SK-N-SH (cell line): ENCODE results near the gene MORC2.

Experiments used
- CHD2 ChIP-seq: fragments of 150-350 bp; IDR thresholded peaks from 2 replicates; pipeline ENCODE4 v1.6.1; 2018; ENCODE audit warnings: low read length; ENCODE audit not compliant: partially characterized antibody
- CTCF ChIP-seq: fragments of 200-600 bp; sonication (generic); IDR thresholded peaks from 2 replicates; pipeline ENCODE4 v1.6.1; 2017; ENCODE audit warnings: antibody characterized with exemption, mild to moderate bottlenecking, moderate library complexity
- GATA2 ChIP-seq: sonication (generic); formaldehyde crosslinking; IDR thresholded peaks from 2 replicates; pipeline ENCODE4 v1.5.0; 2020; ENCODE audit warnings: mild to moderate bottlenecking, missing genetic modification reagents
- JUND ChIP-seq: IDR thresholded peaks from 2 replicates; pipeline ENCODE4 v1.4.0; 2012
- MAX ChIP-seq: IDR thresholded peaks from 2 replicates; pipeline ENCODE4 v1.4.0; 2012; ENCODE audit warnings: low read depth
- USF2 ChIP-seq: fragments of 150-350 bp; IDR thresholded peaks from 2 replicates; pipeline ENCODE4 v1.6.1; 2017; ENCODE audit warnings: antibody characterized with exemption, low read length, low read depth, borderline replicate concordance
- ZBTB33 ChIP-seq: IDR thresholded peaks from 2 replicates; pipeline ENCODE4 v1.4.0; 2012; ENCODE audit warnings: low read depth, borderline replicate concordance

GRCh38 chr22:30927806-30928205 is 40.8 kb downstream of the MORC2 start:
- TF ChIP-seq CTCF (no peak), GATA2 (CRISPR knock-in tag) (no peak), USF2 (no peak), ZBTB33 (no peak), CHD2 (no peak), MAX (no peak), JUND (no peak)
